HepG2 (cell line): ENCODE measurements around the gene NPHP3. TPM values are rescaled to one million over a fixed set of nuclear protein-coding genes. Genes with fewer than 3 reads are reported as not detected.

Experiments
- ADNP ChIP-seq: sonication (generic); formaldehyde crosslinking; IDR thresholded peaks from 2 replicates; pipeline ENCODE4 v1.4.0; 2020; ENCODE audit warnings: missing genetic modification reagents
- ARHGAP35 ChIP-seq: sonication (generic); formaldehyde crosslinking; IDR thresholded peaks from 2 replicates; pipeline ENCODE4 v1.9.0; 2022; ENCODE audit warnings: mild to moderate bottlenecking, inconsistent platforms, moderate library complexity, missing genetic modification reagents, borderline replicate concordance
- ARNT2 ChIP-seq: sonication (generic); formaldehyde crosslinking; IDR thresholded peaks from 2 replicates; pipeline ENCODE4 v1.8.0; 2022; ENCODE audit warnings: mild to moderate bottlenecking, low read depth, missing genetic modification reagents, moderate library complexity
- ASH2L ChIP-seq: fragments of 300-600, 200-600 bp; sonication (generic); IDR thresholded peaks from 2 replicates; pipeline ENCODE4 v1.7.0; 2017; ENCODE audit warnings: low read depth, mild to moderate bottlenecking, moderate library complexity, mixed read lengths, low read length; ENCODE audit not compliant: insufficient read length
- ELF4 ChIP-seq: sonication (generic); formaldehyde crosslinking; IDR thresholded peaks from 2 replicates; pipeline ENCODE4 v1.5.0; 2020; ENCODE audit warnings: missing genetic modification reagents, mild to moderate bottlenecking, moderate library complexity, borderline replicate concordance
- FOXM1 ChIP-seq: sonication (generic); formaldehyde crosslinking; IDR thresholded peaks from 2 replicates; pipeline ENCODE4 v1.5.0; 2020; ENCODE audit warnings: missing genetic modification reagents
- GABPB1 ChIP-seq: IDR thresholded peaks from 2 replicates; pipeline ENCODE4 v1.6.1; 2016; ENCODE audit warnings: mild to moderate bottlenecking, missing genetic modification reagents, moderate library complexity, missing compliant biosample characterization
- GATAD2A ChIP-seq: IDR thresholded peaks from 2 replicates; pipeline ENCODE4 v1.6.1; 2016
- HMGXB3 ChIP-seq: sonication (generic); formaldehyde crosslinking; IDR thresholded peaks from 2 replicates; pipeline ENCODE4 v1.4.0; 2020; ENCODE audit warnings: missing genetic modification reagents, borderline replicate concordance
- JUND ChIP-seq: sonication (generic); formaldehyde crosslinking; IDR thresholded peaks from 2 replicates; pipeline ENCODE4 v1.8.0; 2022; ENCODE audit warnings: mild to moderate bottlenecking, missing genetic modification reagents
- NFRKB ChIP-seq: fragments of 450-650 bp; IDR thresholded peaks from 2 replicates; pipeline ENCODE4 v1.6.1; 2017
- PHF21A ChIP-seq: sonication (generic); formaldehyde crosslinking; IDR thresholded peaks from 2 replicates; pipeline ENCODE4 v1.5.0; 2020; ENCODE audit warnings: mild to moderate bottlenecking, missing genetic modification reagents
- ZFX ChIP-seq: sonication (generic); formaldehyde crosslinking; IDR thresholded peaks from 2 replicates; pipeline ENCODE4 v1.4.0; 2020; ENCODE audit warnings: mild to moderate bottlenecking, low read depth, missing genetic modification reagents, moderate library complexity
- ZNF569 ChIP-seq: sonication (generic); formaldehyde crosslinking; IDR thresholded peaks from 2 replicates; pipeline ENCODE4 v1.5.0; 2020; ENCODE audit warnings: mild to moderate bottlenecking, missing genetic modification reagents, moderate library complexity, borderline replicate concordance
- ZNF652 ChIP-seq: IDR thresholded peaks from 2 replicates; pipeline ENCODE4 v1.6.1; 2016; ENCODE audit warnings: low read depth, borderline replicate concordance
- ZNF672 ChIP-seq: sonication (generic); formaldehyde crosslinking; IDR thresholded peaks from 2 replicates; pipeline ENCODE4 v1.8.1; 2022; ENCODE audit warnings: missing genetic modification reagents
- ZNF703 ChIP-seq: sonication (generic); formaldehyde crosslinking; IDR thresholded peaks from 2 replicates; pipeline ENCODE4 v1.5.1; 2020; ENCODE audit warnings: missing genetic modification reagents, mild to moderate bottlenecking, moderate library complexity, borderline replicate concordance
- ZNF724P ChIP-seq: sonication (generic); formaldehyde crosslinking; IDR thresholded peaks from 2 replicates; pipeline ENCODE4 v1.8.0; 2022; ENCODE audit warnings: missing genetic modification reagents, borderline replicate concordance
- polyA plus RNA-seq, 8 experiments: library from polyadenylated mRNA; depleted of rRNA in 3 of 8; stranded (reverse) in 7 of 8; unstranded in 1 of 8; fragments of >200 nt; fragmentation: Illumina TruSeq in 4 of 8; extraction: Trizol in 4 of 8; gene quantifications; 2 replicates each; pipeline versions ENCODE4 v1.2.1 to v1.2.3, GENCODE V29; 2011 to 2016; ENCODE audit warnings: low read depth in 4 of 8, missing spikeins in 1 of 8, mixed read lengths in 1 of 8; ENCODE audit not compliant: insufficient read depth in 1 of 8
- total RNA-seq, 5 experiments: library from RNA; depleted of rRNA; stranded (reverse); fragments of >200 nt; fragmentation: Illumina TruSeq; extraction: Trizol; gene quantifications; 2 replicates each; pipeline ENCODE4 v1.2.3, GENCODE V29; 2016; ENCODE audit warnings: low read depth in 1 of 5
- TF ChIP-seq, protein P1 (sequence below): sonication (generic); formaldehyde crosslinking; IDR thresholded peaks from 2 replicates; pipeline ENCODE4 v1.8.1; 2023; ENCODE audit warnings: missing genetic modification reagents, inconsistent platforms, borderline replicate concordance
- TF ChIP-seq, protein P2 (sequence below): sonication (generic); formaldehyde crosslinking; IDR thresholded peaks from 2 replicates; pipeline ENCODE4 v1.4.0; 2020; ENCODE audit warnings: mild to moderate bottlenecking, missing genetic modification reagents, borderline replicate concordance

Gene NPHP3
- total and polyA plus RNA-seq, 2 of the 13 experiments (the other 11 are each of a cell fraction or from before 2014, with no cell fraction given), result 11.0 to 20.2 TPM

DNA sequence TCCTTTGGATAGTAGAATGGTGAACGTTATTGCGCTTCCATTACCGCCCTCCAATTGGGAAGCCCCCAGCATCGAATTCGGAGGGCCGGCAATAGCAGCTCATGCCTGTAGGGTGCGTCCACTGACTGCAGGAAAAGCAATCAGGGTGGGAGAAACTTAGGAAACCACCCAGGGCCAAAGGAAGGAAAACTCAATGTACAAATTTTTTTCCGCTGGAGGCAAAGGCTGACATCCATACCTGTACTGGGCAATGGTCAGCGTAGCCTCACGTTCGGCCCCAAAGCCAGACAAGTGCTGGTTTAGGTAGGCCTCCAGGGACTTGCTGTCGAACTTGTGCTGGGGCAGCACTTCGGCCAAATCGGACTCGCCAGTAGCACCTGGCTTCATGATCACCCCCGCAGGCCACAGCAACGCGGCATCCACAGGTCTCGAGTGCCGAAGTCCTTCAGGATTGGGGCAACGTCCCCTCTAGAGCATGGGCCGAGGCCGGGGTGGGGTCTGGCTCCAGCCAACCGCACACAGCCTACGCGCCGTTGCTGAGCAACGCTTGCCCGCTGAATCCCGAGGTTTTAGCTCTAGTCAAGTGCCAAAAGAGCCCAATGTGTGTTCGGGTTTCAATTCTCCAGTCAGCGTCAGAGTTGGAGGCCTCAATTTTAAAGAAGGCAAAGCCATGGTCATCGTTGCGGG lies 62.7 kb downstream of the NPHP3 start, which contains the start of gene ACAD11 (continued):
- TF ChIP-seq PHF21A (peak; percentile 80; the same call in 1 of the 2 replicates), ARHGAP35 (CRISPR knock-in tag) (no peak), ZNF703 (CRISPR knock-in tag) (no peak), GABPB1 (CRISPR knock-in tag) (no peak), ELF4 (CRISPR knock-in tag) (peak; percentile 41; the same call in 1 of the 2 replicates), ZNF672 (no peak), HMGXB3 (CRISPR knock-in tag) (no peak), ZNF569 (CRISPR knock-in tag) (no peak), ZFX (CRISPR knock-in tag) (no peak), FOXM1 (CRISPR knock-in tag) (no peak), ADNP (no peak), JUND (no peak), ASH2L (no peak), ZNF652 (CRISPR knock-in tag) (no peak), ARNT2 (CRISPR knock-in tag) (no peak; the same call in 1 of the 2 replicates), NFRKB (no peak), GATAD2A (CRISPR knock-in tag) (peak; percentile 36; the same call in 1 of the 2 replicates), ZNF724P (peak; percentile 15; the same call in 1 of the 2 replicates)
- TF ChIP-seq, protein P1, sequence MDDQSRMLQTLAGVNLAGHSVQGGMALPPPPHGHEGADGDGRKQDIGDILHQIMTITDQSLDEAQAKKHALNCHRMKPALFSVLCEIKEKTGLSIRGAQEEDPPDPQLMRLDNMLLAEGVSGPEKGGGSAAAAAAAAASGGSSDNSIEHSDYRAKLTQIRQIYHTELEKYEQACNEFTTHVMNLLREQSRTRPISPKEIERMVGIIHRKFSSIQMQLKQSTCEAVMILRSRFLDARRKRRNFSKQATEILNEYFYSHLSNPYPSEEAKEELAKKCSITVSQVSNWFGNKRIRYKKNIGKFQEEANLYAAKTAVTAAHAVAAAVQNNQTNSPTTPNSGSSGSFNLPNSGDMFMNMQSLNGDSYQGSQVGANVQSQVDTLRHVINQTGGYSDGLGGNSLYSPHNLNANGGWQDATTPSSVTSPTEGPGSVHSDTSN (CRISPR knock-in tag), result no peak
- TF ChIP-seq, protein P2, sequence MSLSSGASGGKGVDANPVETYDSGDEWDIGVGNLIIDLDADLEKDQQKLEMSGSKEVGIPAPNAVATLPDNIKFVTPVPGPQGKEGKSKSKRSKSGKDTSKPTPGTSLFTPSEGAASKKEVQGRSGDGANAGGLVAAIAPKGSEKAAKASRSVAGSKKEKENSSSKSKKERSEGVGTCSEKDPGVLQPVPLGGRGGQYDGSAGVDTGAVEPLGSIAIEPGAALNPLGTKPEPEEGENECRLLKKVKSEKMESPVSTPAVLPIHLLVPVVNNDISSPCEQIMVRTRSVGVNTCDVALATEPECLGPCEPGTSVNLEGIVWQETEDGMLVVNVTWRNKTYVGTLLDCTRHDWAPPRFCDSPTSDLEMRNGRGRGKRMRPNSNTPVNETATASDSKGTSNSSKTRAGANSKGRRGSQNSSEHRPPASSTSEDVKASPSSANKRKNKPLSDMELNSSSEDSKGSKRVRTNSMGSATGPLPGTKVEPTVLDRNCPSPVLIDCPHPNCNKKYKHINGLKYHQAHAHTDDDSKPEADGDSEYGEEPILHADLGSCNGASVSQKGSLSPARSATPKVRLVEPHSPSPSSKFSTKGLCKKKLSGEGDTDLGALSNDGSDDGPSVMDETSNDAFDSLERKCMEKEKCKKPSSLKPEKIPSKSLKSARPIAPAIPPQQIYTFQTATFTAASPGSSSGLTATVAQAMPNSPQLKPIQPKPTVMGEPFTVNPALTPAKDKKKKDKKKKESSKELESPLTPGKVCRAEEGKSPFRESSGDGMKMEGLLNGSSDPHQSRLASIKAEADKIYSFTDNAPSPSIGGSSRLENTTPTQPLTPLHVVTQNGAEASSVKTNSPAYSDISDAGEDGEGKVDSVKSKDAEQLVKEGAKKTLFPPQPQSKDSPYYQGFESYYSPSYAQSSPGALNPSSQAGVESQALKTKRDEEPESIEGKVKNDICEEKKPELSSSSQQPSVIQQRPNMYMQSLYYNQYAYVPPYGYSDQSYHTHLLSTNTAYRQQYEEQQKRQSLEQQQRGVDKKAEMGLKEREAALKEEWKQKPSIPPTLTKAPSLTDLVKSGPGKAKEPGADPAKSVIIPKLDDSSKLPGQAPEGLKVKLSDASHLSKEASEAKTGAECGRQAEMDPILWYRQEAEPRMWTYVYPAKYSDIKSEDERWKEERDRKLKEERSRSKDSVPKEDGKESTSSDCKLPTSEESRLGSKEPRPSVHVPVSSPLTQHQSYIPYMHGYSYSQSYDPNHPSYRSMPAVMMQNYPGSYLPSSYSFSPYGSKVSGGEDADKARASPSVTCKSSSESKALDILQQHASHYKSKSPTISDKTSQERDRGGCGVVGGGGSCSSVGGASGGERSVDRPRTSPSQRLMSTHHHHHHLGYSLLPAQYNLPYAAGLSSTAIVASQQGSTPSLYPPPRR (CRISPR knock-in tag), result no peak
